Chondrocyte (in vitro differentiated cells): ENCODE measurements around the gene APOB. TPM values are rescaled to one million over a fixed set of nuclear protein-coding genes. Genes with fewer than 3 reads are reported as not detected.
"Not testable (repeated sequence)": the region's sequence is repeated elsewhere in the genome, so short reads cannot be mapped to it uniquely, and the experiment has no call there.

Source experiments
- DNase-seq: peaks from one replicate; pipeline ENCODE4 v3.0.0; 2021; ENCODE audit warnings: mixed read lengths, low spot score
- H3K27ac Mint-ChIP-seq: one replicate; pipeline ENCODE4 v1.8.0; 2021; ENCODE audit warnings: mild to moderate bottlenecking, moderate library complexity, mixed read lengths; ENCODE audit not compliant: unreplicated experiment
- H3K27me3 Mint-ChIP-seq: 2 replicates; pipeline ENCODE4 v1.8.0; 2021; ENCODE audit warnings: low read depth, mixed read lengths
- H3K36me3 Mint-ChIP-seq: 2 replicates; pipeline ENCODE4 v1.8.0; 2021; ENCODE audit warnings: low read depth, mixed read lengths
- H3K4me1 Mint-ChIP-seq: 2 replicates; pipeline ENCODE4 v1.8.0; 2021; ENCODE audit warnings: low read depth, mild to moderate bottlenecking, mixed read lengths
- H3K4me3 Mint-ChIP-seq: one replicate; pipeline ENCODE4 v1.8.0; 2021; ENCODE audit warnings: mild to moderate bottlenecking, moderate library complexity, mixed read lengths; ENCODE audit not compliant: unreplicated experiment
- H3K9me3 Mint-ChIP-seq: 2 replicates; pipeline ENCODE4 v1.8.0; 2021; ENCODE audit warnings: low read depth, mixed read lengths
- total RNA-seq: library from RNA; stranded (reverse); gene quantifications from 3 replicates; pipeline ENCODE4 v1.2.1, GENCODE V29; 2021
- TF ChIP-seq, protein P1 (sequence below): fragments of 200-600 bp; sonication (generic); IDR thresholded peaks from 2 replicates; pipeline ENCODE4 v1.5.0; 2021; ENCODE audit warnings: antibody characterized with exemption, mild to moderate bottlenecking, moderate library complexity

Gene APOB
- total RNA-seq, 1 donor from 2014 or later = 0.32 TPM

DNA sequence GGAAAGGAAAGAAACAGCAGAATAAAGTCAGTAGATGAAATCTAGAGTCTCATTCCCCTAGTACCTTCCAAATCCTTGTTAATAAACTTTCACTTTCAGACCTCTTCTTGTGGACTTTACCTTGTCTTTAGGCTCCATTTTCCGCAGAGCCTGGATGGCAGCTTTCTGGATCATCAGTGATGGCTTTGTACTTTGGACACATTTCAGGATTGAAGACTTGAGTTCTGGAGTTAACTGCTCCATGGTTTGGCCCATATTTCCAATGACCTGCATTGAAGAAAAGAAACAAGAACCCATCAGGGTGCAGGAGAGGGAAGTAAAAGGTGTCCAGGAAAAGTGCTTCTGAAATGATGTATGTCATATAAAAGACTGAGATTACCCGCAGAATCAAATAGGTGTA, 14.4 kb downstream of the APOB start:
- Mint-ChIP-seq H3K4me3 (no peak overlapping the region), H3K36me3 (no peaks in the 10 kb centered on the region), H3K27me3 (peaks cover 17% of the 10 kb centered on the region), H3K9me3 (peaks cover 4% of the 10 kb centered on the region), H3K27ac (no peak overlapping the region), H3K4me1 (no peaks in the 10 kb centered on the region)
- no peak for DNase-seq
- TF ChIP-seq, protein P1, sequence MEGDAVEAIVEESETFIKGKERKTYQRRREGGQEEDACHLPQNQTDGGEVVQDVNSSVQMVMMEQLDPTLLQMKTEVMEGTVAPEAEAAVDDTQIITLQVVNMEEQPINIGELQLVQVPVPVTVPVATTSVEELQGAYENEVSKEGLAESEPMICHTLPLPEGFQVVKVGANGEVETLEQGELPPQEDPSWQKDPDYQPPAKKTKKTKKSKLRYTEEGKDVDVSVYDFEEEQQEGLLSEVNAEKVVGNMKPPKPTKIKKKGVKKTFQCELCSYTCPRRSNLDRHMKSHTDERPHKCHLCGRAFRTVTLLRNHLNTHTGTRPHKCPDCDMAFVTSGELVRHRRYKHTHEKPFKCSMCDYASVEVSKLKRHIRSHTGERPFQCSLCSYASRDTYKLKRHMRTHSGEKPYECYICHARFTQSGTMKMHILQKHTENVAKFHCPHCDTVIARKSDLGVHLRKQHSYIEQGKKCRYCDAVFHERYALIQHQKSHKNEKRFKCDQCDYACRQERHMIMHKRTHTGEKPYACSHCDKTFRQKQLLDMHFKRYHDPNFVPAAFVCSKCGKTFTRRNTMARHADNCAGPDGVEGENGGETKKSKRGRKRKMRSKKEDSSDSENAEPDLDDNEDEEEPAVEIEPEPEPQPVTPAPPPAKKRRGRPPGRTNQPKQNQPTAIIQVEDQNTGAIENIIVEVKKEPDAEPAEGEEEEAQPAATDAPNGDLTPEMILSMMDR = no peak

DNA sequence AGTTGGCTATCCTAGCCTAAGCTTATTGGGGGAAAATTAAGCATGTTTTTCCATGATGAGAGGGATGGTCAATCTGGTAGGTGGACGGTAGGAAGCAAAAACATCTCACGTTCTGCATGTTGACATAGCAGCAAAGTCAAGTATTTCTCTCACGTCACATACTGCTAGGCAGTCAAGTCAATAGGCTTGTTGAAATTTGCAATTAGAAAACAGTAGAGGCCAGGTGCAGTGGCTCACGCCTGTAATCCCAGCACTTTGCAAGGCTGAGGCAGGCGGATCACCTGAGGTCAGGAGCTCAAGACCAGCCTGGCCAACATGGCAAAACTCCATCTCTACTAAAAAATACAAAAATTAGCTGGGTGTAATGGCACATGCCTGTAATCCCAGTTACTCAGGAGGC, 14.9 kb downstream of the APOB start:
- H3K4me3 Mint-ChIP-seq, H3K9me3 Mint-ChIP-seq, H3K36me3 Mint-ChIP-seq, DNase-seq, H3K4me1 Mint-ChIP-seq, H3K27ac Mint-ChIP-seq: not testable (repeated sequence)
- peaks cover 17% of the 10 kb centered on the region for H3K27me3 Mint-ChIP-seq

DNA sequence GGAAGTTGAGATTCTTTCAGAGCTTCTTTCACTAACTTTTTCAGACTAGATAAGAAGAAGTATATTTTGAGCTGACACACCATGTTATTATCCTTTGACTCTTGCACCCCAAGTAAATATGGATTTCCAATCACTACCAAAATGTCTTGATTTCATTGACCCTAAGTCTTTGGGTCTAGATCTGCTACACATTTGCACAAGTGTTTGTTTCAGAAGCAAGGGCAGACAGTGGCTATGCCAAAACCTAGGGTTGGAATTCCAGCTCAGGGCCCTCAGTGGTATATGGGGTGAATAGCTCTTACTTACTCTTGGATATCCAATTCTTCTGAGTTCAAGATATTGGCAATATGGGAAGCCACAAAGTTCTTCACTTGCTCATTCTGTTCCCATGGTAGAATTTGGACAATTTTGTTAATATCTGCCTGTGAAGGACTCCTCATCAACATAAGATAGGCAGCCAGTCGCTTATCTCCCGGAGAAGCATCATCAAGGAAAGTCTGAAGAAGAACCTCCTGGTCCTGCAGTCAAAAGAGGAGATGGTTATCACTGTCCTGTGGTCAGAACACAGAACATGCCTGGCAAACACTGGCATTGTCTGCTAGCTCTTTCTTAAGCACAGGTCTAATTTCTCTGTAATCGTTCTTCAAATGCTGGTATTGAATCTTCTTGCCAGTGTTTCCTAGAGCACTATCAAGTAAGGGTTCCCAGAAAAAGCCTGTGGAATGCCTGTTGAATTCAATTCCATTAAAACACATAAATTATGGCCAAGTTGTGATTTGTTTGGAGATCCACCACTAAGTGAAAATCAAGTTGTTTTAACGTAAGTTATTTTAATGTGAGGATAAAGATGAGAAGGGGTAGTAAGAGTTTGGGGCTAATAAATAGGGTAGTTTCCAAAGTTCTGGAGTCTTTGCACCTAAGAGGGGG, 15.6 kb downstream of the APOB start:
- no peaks in the 10 kb centered on the region for H3K36me3 Mint-ChIP-seq
- DNase-seq = no peak
- H3K27me3 Mint-ChIP-seq = peaks cover 17% of the 10 kb centered on the region
- no peak overlapping the region for H3K27ac Mint-ChIP-seq
- no peak overlapping the region for H3K4me3 Mint-ChIP-seq
- no peaks in the 10 kb centered on the region for H3K4me1 Mint-ChIP-seq
- peaks cover 4% of the 10 kb centered on the region for H3K9me3 Mint-ChIP-seq
- TF ChIP-seq, protein P1 = no peak

DNA sequence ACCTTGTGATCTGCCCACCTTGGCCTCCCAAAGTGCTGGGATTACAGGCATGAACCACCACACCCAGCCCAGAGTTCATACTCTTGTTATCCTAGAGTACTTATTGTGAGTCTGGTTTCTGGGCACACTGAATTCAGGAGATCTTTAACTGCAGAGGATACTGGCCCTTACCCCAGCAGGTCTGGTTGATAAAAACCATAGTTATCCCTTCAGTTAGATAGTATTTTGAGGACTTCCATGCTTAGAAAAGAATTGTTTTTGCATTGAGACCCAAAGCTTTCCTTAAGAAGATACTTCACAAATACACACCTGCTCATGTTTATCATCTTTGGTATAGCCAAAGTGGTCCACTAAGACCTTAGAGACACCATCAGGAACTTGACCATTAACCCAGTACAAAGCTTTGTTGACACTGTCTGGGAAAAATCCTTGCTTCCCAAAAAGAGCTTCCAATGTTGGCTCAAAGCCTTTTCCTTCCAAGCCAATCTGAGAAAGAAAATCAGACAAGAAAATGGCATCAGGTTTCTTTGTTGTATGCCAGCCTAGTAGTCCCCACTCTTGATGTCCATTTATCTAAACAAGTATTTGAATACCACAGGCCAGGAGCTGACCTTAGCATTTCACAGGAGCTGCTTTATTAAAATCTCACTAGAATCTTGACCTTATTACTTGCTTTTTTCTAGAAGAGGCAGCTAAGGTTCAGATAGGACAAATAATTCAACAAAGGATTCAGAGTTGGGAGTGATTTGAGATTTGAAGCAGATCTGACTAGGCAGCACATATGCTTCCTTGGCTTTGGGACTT, 17.2 kb downstream of the APOB start:
- TF ChIP-seq, protein P1 = no peak
- H3K27ac Mint-ChIP-seq = no peak overlapping the region
- H3K27me3 Mint-ChIP-seq = peaks cover 25% of the 10 kb centered on the region
- DNase-seq = no peak
- peaks cover 4% of the 10 kb centered on the region for H3K9me3 Mint-ChIP-seq
- no peak overlapping the region for H3K4me3 Mint-ChIP-seq
- no peaks in the 10 kb centered on the region for H3K36me3 Mint-ChIP-seq
- H3K4me1 Mint-ChIP-seq = no peaks in the 10 kb centered on the region

DNA sequence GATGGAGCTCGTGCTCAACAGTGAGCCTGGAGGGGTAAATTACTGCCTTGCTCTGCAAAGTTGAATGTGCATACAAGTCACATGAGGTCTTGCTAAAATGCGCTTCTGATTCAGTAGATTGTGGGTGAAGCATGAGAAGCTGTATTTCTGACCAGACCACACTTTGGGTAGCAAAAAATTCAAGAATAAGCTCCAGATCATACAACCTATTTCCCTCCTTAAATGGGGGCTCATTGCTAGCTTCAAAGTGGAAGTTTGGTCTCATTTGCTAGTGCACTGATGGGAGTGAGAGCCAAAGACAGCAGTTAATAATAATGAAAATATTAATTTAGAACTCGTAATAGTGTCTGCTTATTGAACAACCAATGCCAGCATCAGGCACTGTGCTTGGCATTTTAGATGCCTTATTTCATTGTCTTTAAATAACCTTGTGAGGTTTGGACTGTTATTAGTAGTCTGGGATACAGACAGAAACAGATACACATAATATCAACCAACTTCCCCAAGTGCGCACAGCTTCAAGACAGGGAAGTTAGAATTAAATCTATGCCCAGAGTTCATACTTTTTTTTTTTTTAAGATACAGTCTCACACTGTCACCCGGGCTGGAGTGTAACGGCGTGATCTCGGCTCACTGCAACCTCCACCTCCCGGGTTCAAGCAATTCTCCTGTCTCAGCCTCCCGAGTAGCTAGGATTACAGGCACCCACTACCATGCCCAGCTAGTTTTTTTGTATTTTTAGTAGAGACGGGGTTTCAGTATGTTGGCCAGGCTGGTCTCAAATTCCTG, 18.0 kb downstream of the APOB start:
- no peak overlapping the region for H3K27ac Mint-ChIP-seq
- no peaks in the 10 kb centered on the region for H3K36me3 Mint-ChIP-seq
- H3K4me1 Mint-ChIP-seq = no peaks in the 10 kb centered on the region
- H3K9me3 Mint-ChIP-seq = peaks cover 4% of the 10 kb centered on the region
- no peak for DNase-seq
- peaks cover 25% of the 10 kb centered on the region for H3K27me3 Mint-ChIP-seq
- TF ChIP-seq, protein P1 = no peak
- no peak overlapping the region for H3K4me3 Mint-ChIP-seq
